Left ventricle myocardium inferior (tissue), 1 donor: ENCODE data around the gene CRYBB2. TPM values are rescaled to one million over a fixed set of nuclear protein-coding genes. Genes with fewer than 3 reads are reported as not detected.

Source experiments
- total RNA-seq: library from RNA; stranded (reverse); fragmentation: NEBNext Ultra II Directional; extraction: Animal tissue kit (Norgen Biotek cat#: 25700); gene quantifications from one replicate; pipeline ENCODE4 v1.2.1, GENCODE V29; 2021
- donor health status: DM: no; HTN: yes; CAD: no; lungs with severe emphysema.

Gene CRYBB2
- total RNA-seq, 1 donor from 2014 or later = not detected

Other genes with a start within 250 kb of the CRYBB2 start
- not detected for gene CRYBB3, start 19.8 kb upstream of the CRYBB2 start, total RNA-seq